Gastroesophageal sphincter (tissue), 4 donors: ENCODE data around the gene GXYLT2. TPM values are rescaled to one million over a fixed set of nuclear protein-coding genes. Genes with fewer than 3 reads are reported as not detected.

Source experiments
- ATAC-seq: fragments of 150-250 bp; one replicate; pipeline ENCODE4 v1.9.1; 2016; ENCODE audit warnings: mild to moderate bottlenecking, moderate library complexity
- H3K27ac ChIP-seq, 4 donors: fragments of 200-600 bp; sonication (generic) in 3 of 4; 1 replicate in 3 of 4; 2 replicates in 1 of 4; pipeline ENCODE4 v1.5.1; 2016 to 2019
- H3K27me3 ChIP-seq: fragments of 200-600 bp; sonication (generic); one replicate; pipeline ENCODE4 v1.5.1; 2019
- H3K36me3 ChIP-seq, 2 donors: fragments of 200-600 bp; sonication (generic); one replicate each; pipeline ENCODE4 v1.5.1; 2019; ENCODE audit warnings: control low read depth in 1 of 2
- H3K4me1 ChIP-seq, 3 donors: fragments of 200-600 bp; sonication (generic); 1 replicate in 2 of 3; 2 replicates in 1 of 3; pipeline ENCODE4 v1.5.1; 2016 to 2019; ENCODE audit warnings: control low read depth in 2 of 3
- H3K4me3 ChIP-seq, 2 donors: fragments of 200-600 bp; sonication (generic); one replicate each; pipeline ENCODE4 v1.5.1; 2019; ENCODE audit warnings: mild to moderate bottlenecking in 1 of 2, moderate library complexity in 1 of 2
- H3K9me3 ChIP-seq, 3 donors: fragments of 200-600 bp; sonication (generic); one replicate each; pipeline ENCODE4 v1.5.1; 2017 to 2019; ENCODE audit warnings: control low read depth in 2 of 3
- EP300 ChIP-seq: sonication (generic); formaldehyde crosslinking; IDR thresholded peaks from one replicate; pipeline ENCODE4 v1.6.1; 2017; ENCODE audit warnings: antibody characterized with exemption, mild to moderate bottlenecking
- POLR2A ChIP-seq, 2 donors: fragments of 450-650 bp; IDR thresholded peaks; one replicate each; pipeline ENCODE4 v1.6.1; 2017; ENCODE audit warnings: antibody characterized with exemption in 2 of 2, mild to moderate bottlenecking in 2 of 2, moderate library complexity in 1 of 2
- POLR2AphosphoS5 ChIP-seq: sonication (generic); formaldehyde crosslinking; IDR thresholded peaks from one replicate; pipeline ENCODE4 v1.6.1; 2017; ENCODE audit warnings: antibody characterized with exemption
- WGBS, 2 donors: methylation state at CpG; one replicate each; pipeline ENCODE4 v1.1.5; 2018; ENCODE audit warnings: low coverage in 1 of 2; 5-methylcytosine and 5-hydroxymethylcytosine counted together
- total RNA-seq, 4 donors: library from RNA; depleted of rRNA; stranded (reverse); fragments of >200 nt; gene quantifications; one replicate each; pipeline ENCODE4 v1.1.0, GENCODE V29; 2016
- TF ChIP-seq, protein P1 (sequence below), 4 experiments: fragments of 200-600 bp in 2 of 4; fragments of 450-650 bp in 2 of 4; sonication (generic) in 1 of 4; IDR thresholded peaks; one replicate each; pipeline ENCODE4 v1.5.1; 2017 to 2019; ENCODE audit warnings: antibody characterized with exemption in 4 of 4, mild to moderate bottlenecking in 2 of 4, moderate library complexity in 2 of 4

Gene GXYLT2
- total RNA-seq, 4 donors from 2014 or later = 6.1 to 7.9 (median 7.0) TPM

DNA sequence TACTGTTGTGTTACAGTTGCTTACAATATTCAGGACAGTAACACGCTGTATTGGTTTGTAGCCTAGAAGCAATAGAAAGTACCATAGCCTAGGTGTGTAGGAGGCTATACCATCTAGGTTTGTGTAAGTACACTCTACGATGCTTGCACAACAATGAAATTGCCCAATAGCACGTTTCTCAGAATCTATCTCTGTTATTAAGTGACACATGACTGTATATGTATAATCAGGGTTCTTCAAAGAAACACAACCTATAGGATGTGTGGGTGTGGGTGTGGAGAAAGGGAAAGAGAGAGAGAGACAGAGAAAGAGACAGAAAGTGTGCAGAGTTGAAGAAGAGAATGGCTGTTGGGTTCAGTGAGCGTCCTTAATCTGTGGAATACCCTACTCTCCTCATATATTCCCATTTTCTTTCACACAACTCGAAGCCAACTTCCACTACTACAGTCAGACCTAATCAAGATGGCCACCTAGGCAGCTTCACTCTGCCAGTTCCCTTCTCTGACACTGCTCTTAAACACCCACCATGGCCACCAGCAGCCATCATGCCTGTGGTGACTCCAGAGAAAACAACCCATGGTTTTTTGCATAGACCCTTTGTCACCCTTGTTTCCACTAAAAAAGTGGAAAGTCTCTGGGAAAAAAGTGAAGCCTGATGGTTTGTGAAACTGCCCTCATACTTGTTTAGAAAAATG is 103.0 kb downstream of the GXYLT2 start:
- TF ChIP-seq EP300 (no peak), POLR2A (IDR thresholded peaks at IDR 0.05) (no peak), POLR2AphosphoS5 (no peak)
- TF ChIP-seq, protein P1, sequence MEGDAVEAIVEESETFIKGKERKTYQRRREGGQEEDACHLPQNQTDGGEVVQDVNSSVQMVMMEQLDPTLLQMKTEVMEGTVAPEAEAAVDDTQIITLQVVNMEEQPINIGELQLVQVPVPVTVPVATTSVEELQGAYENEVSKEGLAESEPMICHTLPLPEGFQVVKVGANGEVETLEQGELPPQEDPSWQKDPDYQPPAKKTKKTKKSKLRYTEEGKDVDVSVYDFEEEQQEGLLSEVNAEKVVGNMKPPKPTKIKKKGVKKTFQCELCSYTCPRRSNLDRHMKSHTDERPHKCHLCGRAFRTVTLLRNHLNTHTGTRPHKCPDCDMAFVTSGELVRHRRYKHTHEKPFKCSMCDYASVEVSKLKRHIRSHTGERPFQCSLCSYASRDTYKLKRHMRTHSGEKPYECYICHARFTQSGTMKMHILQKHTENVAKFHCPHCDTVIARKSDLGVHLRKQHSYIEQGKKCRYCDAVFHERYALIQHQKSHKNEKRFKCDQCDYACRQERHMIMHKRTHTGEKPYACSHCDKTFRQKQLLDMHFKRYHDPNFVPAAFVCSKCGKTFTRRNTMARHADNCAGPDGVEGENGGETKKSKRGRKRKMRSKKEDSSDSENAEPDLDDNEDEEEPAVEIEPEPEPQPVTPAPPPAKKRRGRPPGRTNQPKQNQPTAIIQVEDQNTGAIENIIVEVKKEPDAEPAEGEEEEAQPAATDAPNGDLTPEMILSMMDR (IDR thresholded peaks at IDR 0.05) = no peak
- H3K4me1 ChIP-seq = peaks cover 0 to under 1% (median 0%) of the 10 kb centered on the region in 3 donors
- no peak for ATAC-seq
- WGBS, 2 donors = 82 to 91% methylated on average over 5 of the region's 5 CpGs
- H3K27ac ChIP-seq = no peak overlapping the region
- no peak overlapping the region for H3K4me3 ChIP-seq
- peaks cover 0 to 5% (median 0%) of the 10 kb centered on the region in 3 donors for H3K9me3 ChIP-seq
- H3K27me3 ChIP-seq = no peaks in the 10 kb centered on the region
- no peaks in the 10 kb centered on the region for H3K36me3 ChIP-seq

DNA sequence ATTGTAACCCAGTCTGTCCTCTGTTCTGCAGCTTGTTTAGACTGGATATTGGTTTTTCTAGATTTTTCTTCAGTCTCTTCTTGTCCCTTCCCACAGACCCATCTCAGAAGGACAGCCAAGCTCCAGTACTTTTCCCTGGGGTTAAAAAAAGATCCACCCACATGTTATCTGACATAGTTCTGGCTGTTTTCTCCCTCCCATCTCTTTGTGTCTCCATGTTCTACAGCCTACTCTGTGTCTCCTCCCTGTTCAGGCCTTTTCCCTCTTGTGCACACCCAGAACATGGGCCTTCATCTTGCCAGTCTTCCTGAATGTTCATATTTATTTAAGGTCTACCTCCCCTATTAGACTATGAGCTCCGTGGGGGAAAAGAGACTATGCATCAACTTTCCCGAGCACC is 103.7 kb downstream of the GXYLT2 start:
- peaks cover 0 to 7% (median 4%) of the 10 kb centered on the region in 3 donors for H3K4me1 ChIP-seq
- H3K9me3 ChIP-seq = no peaks in the 10 kb centered on the region
- no peak for ATAC-seq
- H3K27me3 ChIP-seq = no peaks in the 10 kb centered on the region
- 65 to 81% methylated on average over 2 of the region's 2 CpGs for WGBS, 2 donors
- TF ChIP-seq POLR2A (IDR thresholded peaks at IDR 0.05) (no peak), EP300 (no peak), POLR2AphosphoS5 (no peak)
- TF ChIP-seq, protein P1 (IDR thresholded peaks at IDR 0.05) = no peak
- H3K36me3 ChIP-seq = no peaks in the 10 kb centered on the region
- no peak overlapping the region for H3K27ac ChIP-seq
- no peak overlapping the region for H3K4me3 ChIP-seq

DNA sequence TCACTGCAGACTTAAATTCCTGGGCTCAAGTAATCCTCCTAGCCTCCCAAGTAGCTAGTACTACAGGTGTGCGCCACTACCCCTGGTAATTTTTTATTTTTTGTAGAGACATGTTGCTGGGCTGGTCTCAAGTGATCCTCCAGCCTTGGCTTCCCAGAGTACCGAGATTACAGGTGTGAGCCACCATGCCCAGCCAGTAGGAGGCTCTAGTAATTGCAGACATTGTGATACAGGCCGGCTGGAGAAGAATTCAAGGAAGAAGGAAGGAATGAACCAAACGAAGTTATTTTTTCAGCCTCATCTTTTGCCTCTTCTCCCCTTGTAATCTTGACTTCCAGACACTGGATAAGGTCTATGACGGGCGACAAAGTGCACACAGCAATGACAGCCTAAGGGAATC is 105.5 kb downstream of the GXYLT2 start:
- Histone ChIP-seq H3K36me3 (no peaks in the 10 kb centered on the region), H3K27me3 (no peaks in the 10 kb centered on the region), H3K27ac (no peak overlapping the region), H3K4me1 (peaks cover 0 to 14% (median 4%) of the 10 kb centered on the region in 3 donors), H3K4me3 (no peak overlapping the region), H3K9me3 (no peaks in the 10 kb centered on the region)
- ATAC-seq = no peak
- WGBS, 2 donors = 85 to 89% methylated on average over 5 to 6 of the region's 6 CpGs
- no peak for TF ChIP-seq POLR2AphosphoS5
- no peak for TF ChIP-seq POLR2A (IDR thresholded peaks at IDR 0.05)
- TF ChIP-seq, protein P1 (IDR thresholded peaks at IDR 0.05) = no peak
- TF ChIP-seq EP300 = no peak

DNA sequence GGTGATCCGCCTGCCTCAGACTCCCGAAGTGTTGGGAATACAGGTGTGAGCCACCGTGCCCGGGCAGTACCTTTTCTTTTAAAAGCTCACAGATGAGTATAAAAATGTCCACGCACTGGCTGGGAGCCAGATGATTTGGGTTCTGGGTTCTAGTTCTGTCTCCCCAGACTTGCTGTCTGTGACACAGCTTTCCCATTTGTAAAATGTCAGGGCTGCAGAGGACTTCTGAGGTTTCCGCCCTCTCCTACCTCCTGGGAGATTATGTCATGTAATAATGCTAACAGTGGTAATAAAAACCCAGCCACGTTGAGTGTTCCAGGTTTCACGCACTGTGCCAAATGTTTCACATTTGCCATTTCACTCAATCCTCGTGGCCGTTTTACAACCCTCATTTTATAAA is 107.5 kb downstream of the GXYLT2 start:
- Histone ChIP-seq H3K4me1 (peaks cover 0 to 33% (median 19%) of the 10 kb centered on the region in 3 donors), H3K27me3 (no peaks in the 10 kb centered on the region), H3K4me3 (no peak overlapping the region), H3K9me3 (no peaks in the 10 kb centered on the region), H3K27ac (peak overlapping the region in 1 of 4 donors; percentile 99), H3K36me3 (no peaks in the 10 kb centered on the region)
- 84 to 93% methylated on average over 9 of the region's 10 CpGs for WGBS, 2 donors
- TF ChIP-seq POLR2AphosphoS5 (no peak), POLR2A (IDR thresholded peaks at IDR 0.05) (no peak), EP300 (no peak)
- TF ChIP-seq, protein P1 (IDR thresholded peaks at IDR 0.05) = no peak
- no peak for ATAC-seq

DNA sequence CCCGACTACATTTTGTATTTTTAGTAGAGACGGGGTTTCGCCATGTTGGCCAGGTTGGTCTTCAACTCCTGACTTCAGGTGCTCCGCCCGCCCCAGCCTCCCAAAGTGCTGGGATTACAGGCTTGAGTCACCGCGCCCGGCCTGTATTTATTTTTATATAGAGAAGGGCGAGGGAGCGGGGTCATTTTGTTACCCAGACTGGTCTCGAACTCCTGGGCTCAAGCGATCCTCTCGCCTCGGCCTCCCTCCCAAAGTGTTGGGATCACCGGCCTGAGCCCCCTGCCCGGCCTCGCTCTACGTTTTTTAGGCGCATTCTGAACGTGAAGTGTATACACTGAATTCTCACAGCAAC is 108.3 kb downstream of the GXYLT2 start:
- Histone ChIP-seq H3K27ac (peak overlapping the region; percentile 86 to 99 (median 98)), H3K4me3 (peak overlapping the region in 1 of 2 donors; percentile 92), H3K36me3 (peaks cover 0 to 3% of the 10 kb centered on the region in 2 donors), H3K27me3 (no peaks in the 10 kb centered on the region), H3K4me1 (peaks cover 0 to 41% (median 22%) of the 10 kb centered on the region in 3 donors), H3K9me3 (no peaks in the 10 kb centered on the region)
- 76 to 79% methylated on average over 15 of the region's 20 CpGs for WGBS, 2 donors
- no peak for ATAC-seq
- TF ChIP-seq, protein P1 (IDR thresholded peaks at IDR 0.05) = no peak
- TF ChIP-seq POLR2AphosphoS5 = no peak
- TF ChIP-seq EP300 = no peak
- no peak for TF ChIP-seq POLR2A (IDR thresholded peaks at IDR 0.05)
